Amniotic epithelial cell (primary cell): Measurements from ENCODE around the gene SYT10.
"Not testable (repeated sequence)": the region's sequence is repeated elsewhere in the genome, so short reads cannot be mapped to it uniquely, and the experiment has no call there.

ENCODE experiments used
- DNase-seq: peaks from one replicate; pipeline ENCODE4 v3.0.0-alpha.2; 2010; ENCODE audit warnings: low read depth

Gene SYT10

GRCh38 chr12:33331961-33332398, 107.6 kb downstream of the SYT10 start:
- not testable (repeated sequence) for DNase-seq

GRCh38 chr12:33330940-33331339, 108.7 kb downstream of the SYT10 start:
- no peak for DNase-seq
